ENCODE results near the gene RMND5B.

DNA sequence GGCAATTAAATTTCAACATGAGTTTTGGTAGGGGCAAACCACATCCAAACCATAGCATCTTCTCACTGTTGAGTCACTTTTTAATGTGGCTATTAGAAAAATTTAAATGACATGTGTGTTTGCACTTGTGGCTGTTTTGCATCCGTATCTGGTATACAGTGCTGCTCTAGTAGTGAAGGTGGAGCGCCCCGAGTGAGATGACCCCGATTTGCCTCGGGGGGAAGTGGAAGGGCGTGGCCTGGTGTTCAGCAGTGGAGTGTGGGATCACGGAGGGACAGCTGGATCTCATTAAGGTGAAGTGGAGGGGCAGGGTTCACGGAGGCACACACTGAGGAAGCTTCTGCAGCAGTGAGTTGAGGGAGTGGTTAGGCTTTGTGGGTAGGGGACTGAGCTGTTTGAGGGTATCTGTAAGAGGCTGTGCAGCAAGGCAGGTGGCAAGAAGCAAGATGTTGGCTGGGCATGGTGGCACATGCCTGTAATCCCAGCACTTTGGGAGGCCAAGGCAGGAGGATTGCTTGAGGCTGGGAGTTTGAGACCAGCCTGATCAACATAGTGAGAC, 62.5 kb downstream of the RMND5B start:
- TF ChIP-seq, protein P1, sequence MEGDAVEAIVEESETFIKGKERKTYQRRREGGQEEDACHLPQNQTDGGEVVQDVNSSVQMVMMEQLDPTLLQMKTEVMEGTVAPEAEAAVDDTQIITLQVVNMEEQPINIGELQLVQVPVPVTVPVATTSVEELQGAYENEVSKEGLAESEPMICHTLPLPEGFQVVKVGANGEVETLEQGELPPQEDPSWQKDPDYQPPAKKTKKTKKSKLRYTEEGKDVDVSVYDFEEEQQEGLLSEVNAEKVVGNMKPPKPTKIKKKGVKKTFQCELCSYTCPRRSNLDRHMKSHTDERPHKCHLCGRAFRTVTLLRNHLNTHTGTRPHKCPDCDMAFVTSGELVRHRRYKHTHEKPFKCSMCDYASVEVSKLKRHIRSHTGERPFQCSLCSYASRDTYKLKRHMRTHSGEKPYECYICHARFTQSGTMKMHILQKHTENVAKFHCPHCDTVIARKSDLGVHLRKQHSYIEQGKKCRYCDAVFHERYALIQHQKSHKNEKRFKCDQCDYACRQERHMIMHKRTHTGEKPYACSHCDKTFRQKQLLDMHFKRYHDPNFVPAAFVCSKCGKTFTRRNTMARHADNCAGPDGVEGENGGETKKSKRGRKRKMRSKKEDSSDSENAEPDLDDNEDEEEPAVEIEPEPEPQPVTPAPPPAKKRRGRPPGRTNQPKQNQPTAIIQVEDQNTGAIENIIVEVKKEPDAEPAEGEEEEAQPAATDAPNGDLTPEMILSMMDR (IDR thresholded peaks at IDR 0.05): no peak
- TF ChIP-seq POLR2AphosphoS5 (IDR thresholded peaks at IDR 0.05; ENCODE audit: insufficient read depth in 1 of 2, low read depth in 1 of 2): no peak
- no peak for TF ChIP-seq POLR2A (IDR thresholded peaks at IDR 0.05)

Data from vagina (tissue), 2 donors.